SK-N-MC (cell line): ENCODE data around the gene BCDIN3D.

Experiments
- DNase-seq: peaks from one replicate; pipeline ENCODE4 v3.0.0-alpha.2; 2011; ENCODE audit warnings: low read depth, low spot score
- H3K27ac ChIP-seq: fragments of 200-600 bp; sonication (generic); 2 replicates; pipeline ENCODE4 v1.5.1; 2016; ENCODE audit warnings: mixed run types
- H3K36me3 ChIP-seq: fragments of 200-600 bp; sonication (generic); 2 replicates; pipeline ENCODE4 v1.6.1; 2017; ENCODE audit warnings: antibody characterized with exemption, low read length, mixed read lengths; ENCODE audit not compliant: insufficient read depth
- H3K4me3 ChIP-seq: fragments of 200-600 bp; sonication (generic); 2 replicates; pipeline ENCODE4 v1.5.1; 2016
- H3K9ac ChIP-seq: fragments of 200-600 bp; sonication (generic); 2 replicates; pipeline ENCODE4 v1.8.0; 2017; ENCODE audit warnings: mixed run types, mixed read lengths; ENCODE audit not compliant: insufficient read length
- H3K9me3 ChIP-seq: fragments of 200-600 bp; sonication (generic); 2 replicates; pipeline ENCODE4 v1.6.1; 2017; ENCODE audit warnings: low read depth, mild to moderate bottlenecking, antibody characterized with exemption, low read length, moderate library complexity, mixed read lengths
- EZH2 ChIP-seq: fragments of 200-600 bp; sonication (generic); IDR thresholded peaks from one replicate; pipeline ENCODE4 v1.6.1; 2017; ENCODE audit warnings: antibody characterized with exemption
- FOXP2 ChIP-seq: optimal IDR thresholded peaks from 2 replicates; pipeline ENCODE3; 2011; ENCODE audit warnings: mild to moderate bottlenecking, moderate library complexity; ENCODE audit not compliant: insufficient read depth; ENCODE audit errors: extremely low read length, control extremely low read depth
- POLR2AphosphoS5 ChIP-seq: IDR thresholded peaks from 2 replicates; pipeline ENCODE4 v1.6.1; 2012; ENCODE audit warnings: mild to moderate bottlenecking, low read depth, low read length, borderline replicate concordance

Gene BCDIN3D

GRCh38 chr12:49887536-49888401 is 44.9 kb upstream of the BCDIN3D start:
- Histone ChIP-seq H3K9me3 (no peaks in the 10 kb centered on the region), H3K9ac (no peak overlapping the region), H3K36me3 (no peaks in the 10 kb centered on the region), H3K4me3 (no peak overlapping the region), H3K27ac (no peak overlapping the region)
- no peak for DNase-seq
- TF ChIP-seq POLR2AphosphoS5, result no peak
- TF ChIP-seq EZH2, result no peak
- no peak for TF ChIP-seq FOXP2

- H3K4me3 ChIP-seq, result no peak overlapping the region
Observed at GRCh38 chr12:49887091-49887490, 44.2 kb upstream of the BCDIN3D start.

GRCh38 chr12:49885663-49886461 is 43.0 kb upstream of the BCDIN3D start:
- Histone ChIP-seq H3K36me3 (no peaks in the 10 kb centered on the region), H3K9me3 (no peaks in the 10 kb centered on the region), H3K9ac (no peak overlapping the region), H3K27ac (no peak overlapping the region), H3K4me3 (no peak overlapping the region)
- no peak for DNase-seq
- TF ChIP-seq FOXP2 (no peak), EZH2 (no peak), POLR2AphosphoS5 (no peak)

More at GRCh38 chr12:49887091-49887490, 44.2 kb upstream of the BCDIN3D start:
- Histone ChIP-seq H3K9ac (no peak overlapping the region), H3K27ac (no peak overlapping the region), H3K36me3 (no peaks in the 10 kb centered on the region), H3K9me3 (no peaks in the 10 kb centered on the region)
- TF ChIP-seq FOXP2 (no peak), EZH2 (no peak), POLR2AphosphoS5 (no peak)
- DNase-seq, result no peak

GRCh38 chr12:49885118-49885517 is 42.2 kb upstream of the BCDIN3D start:
- Histone ChIP-seq H3K27ac (no peak overlapping the region), H3K9me3 (no peaks in the 10 kb centered on the region), H3K4me3 (no peak overlapping the region), H3K36me3 (no peaks in the 10 kb centered on the region), H3K9ac (no peak overlapping the region)
- TF ChIP-seq FOXP2, result no peak
- TF ChIP-seq POLR2AphosphoS5, result no peak
- TF ChIP-seq EZH2, result no peak
- no peak for DNase-seq

GRCh38 chr12:49882851-49883464 is 40.1 kb upstream of the BCDIN3D start:
- no peaks in the 10 kb centered on the region for H3K36me3 ChIP-seq
- no peak overlapping the region for H3K9ac ChIP-seq
- H3K27ac ChIP-seq, result no peak overlapping the region
- H3K4me3 ChIP-seq, result no peak overlapping the region
- DNase-seq, result no peak
- TF ChIP-seq FOXP2, result no peak
- no peak for TF ChIP-seq POLR2AphosphoS5
- no peak for TF ChIP-seq EZH2
- no peaks in the 10 kb centered on the region for H3K9me3 ChIP-seq

- no peak overlapping the region for H3K4me3 ChIP-seq
- DNase-seq, result no peak
- no peak overlapping the region for H3K9ac ChIP-seq
- TF ChIP-seq EZH2, result no peak
- H3K27ac ChIP-seq, result no peak overlapping the region
- no peaks in the 10 kb centered on the region for H3K9me3 ChIP-seq
- H3K36me3 ChIP-seq, result no peaks in the 10 kb centered on the region
Observed at GRCh38 chr12:49882248-49882850, 39.4 kb upstream of the BCDIN3D start.

GRCh38 chr12:49881415-49882247 is 38.7 kb upstream of the BCDIN3D start:
- H3K36me3 ChIP-seq, result no peaks in the 10 kb centered on the region
- H3K9ac ChIP-seq, result no peak overlapping the region
- DNase-seq, result no peak
- H3K4me3 ChIP-seq, result no peak overlapping the region
- no peaks in the 10 kb centered on the region for H3K9me3 ChIP-seq
- H3K27ac ChIP-seq, result no peak overlapping the region
- TF ChIP-seq POLR2AphosphoS5, result no peak
- TF ChIP-seq FOXP2, result no peak
- no peak for TF ChIP-seq EZH2
